ENCODE data around the gene BCAS2.

BCAS2 gene

GRCh38 chr1:114609026-114609425 is 27.6 kb upstream of the BCAS2 start:
- DNase-seq (ENCODE audit: extremely low read depth, low read depth), result no peak
- TF ChIP-seq, protein P1, sequence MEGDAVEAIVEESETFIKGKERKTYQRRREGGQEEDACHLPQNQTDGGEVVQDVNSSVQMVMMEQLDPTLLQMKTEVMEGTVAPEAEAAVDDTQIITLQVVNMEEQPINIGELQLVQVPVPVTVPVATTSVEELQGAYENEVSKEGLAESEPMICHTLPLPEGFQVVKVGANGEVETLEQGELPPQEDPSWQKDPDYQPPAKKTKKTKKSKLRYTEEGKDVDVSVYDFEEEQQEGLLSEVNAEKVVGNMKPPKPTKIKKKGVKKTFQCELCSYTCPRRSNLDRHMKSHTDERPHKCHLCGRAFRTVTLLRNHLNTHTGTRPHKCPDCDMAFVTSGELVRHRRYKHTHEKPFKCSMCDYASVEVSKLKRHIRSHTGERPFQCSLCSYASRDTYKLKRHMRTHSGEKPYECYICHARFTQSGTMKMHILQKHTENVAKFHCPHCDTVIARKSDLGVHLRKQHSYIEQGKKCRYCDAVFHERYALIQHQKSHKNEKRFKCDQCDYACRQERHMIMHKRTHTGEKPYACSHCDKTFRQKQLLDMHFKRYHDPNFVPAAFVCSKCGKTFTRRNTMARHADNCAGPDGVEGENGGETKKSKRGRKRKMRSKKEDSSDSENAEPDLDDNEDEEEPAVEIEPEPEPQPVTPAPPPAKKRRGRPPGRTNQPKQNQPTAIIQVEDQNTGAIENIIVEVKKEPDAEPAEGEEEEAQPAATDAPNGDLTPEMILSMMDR (IDR thresholded peaks at IDR 0.05; ENCODE audit: low read depth, low read length), result no peak

DNA sequence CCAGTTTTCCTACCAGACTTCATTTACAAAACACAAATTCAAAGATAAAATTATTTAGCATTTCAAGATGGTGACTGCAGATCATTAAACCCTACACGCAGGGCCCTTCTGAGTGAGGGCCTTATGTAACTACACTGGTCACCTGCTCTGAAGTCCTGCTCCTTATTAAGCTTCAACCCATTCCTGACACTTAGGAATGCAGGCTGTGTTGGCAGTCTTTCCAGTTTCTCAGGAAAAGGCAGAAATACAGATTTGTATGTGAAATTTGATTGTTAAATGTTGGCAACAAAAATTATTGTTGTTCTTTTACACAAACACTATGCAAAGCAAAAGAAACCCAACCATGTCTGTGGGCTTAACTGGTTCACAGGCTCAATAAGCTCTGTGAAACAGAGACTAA is 25.8 kb upstream of the BCAS2 start:
- DNase-seq (ENCODE audit: extremely low read depth, low read depth), result no peak
- TF ChIP-seq, protein P1 (IDR thresholded peaks at IDR 0.05; ENCODE audit: low read depth, low read length), result no peak

DNA sequence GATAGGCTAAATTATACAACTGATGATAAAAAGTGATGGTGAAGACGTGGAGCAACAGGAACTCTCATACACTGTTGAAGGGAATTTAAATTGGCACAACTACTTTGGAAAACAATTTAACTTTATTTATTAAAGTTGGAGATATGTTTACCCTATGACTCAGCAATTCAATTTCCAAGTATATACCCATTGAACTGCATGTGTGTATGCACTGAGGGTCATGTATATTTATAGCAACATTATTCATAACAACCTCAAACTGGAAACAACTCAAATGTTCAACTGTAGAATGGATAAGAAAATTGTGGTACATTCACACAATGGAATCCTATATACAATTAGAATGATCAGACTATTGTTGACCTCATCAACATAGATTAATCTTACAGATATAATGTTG is 16.5 kb upstream of the BCAS2 start:
- DNase-seq (ENCODE audit: extremely low read depth, low read depth), result no peak
- TF ChIP-seq, protein P1 (IDR thresholded peaks at IDR 0.05; ENCODE audit: low read depth, low read length), result no peak

GRCh38 chr1:114595602-114596001 is 14.2 kb upstream of the BCAS2 start:
- TF ChIP-seq, protein P1 (IDR thresholded peaks at IDR 0.05; ENCODE audit: low read depth, low read length), result no peak
- no peak for DNase-seq (ENCODE audit: extremely low read depth, low read depth)

DNA sequence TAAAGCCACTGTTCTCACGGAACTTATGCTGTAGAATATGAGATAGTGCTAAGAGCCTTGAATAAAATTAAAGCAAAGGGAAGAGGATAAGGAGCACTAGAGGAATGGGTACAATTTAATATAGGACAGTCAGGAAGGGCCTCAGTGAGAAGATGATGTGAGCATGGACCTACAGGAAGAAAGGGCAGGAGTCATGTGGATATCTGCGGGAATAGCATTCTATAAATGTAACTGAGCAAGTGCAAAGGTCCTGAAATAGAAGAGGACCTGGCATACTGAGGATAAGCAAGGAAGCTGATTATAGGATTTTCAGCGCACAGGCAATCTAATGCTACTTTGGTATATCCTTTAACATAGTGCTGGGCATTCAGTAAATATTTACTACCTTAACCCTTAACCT is 12.6 kb upstream of the BCAS2 start:
- TF ChIP-seq, protein P1 (IDR thresholded peaks at IDR 0.05; ENCODE audit: low read depth, low read length), result no peak

GRCh38 chr1:114589122-114589521 is 7.7 kb upstream of the BCAS2 start:
- DNase-seq (ENCODE audit: extremely low read depth, low read depth), result no peak
- TF ChIP-seq, protein P1 (IDR thresholded peaks at IDR 0.05; ENCODE audit: low read depth, low read length), result no peak

More for the DNA sequence above, 12.6 kb upstream of the BCAS2 start:
- DNase-seq (ENCODE audit: extremely low read depth, low read depth), result no peak

DNA sequence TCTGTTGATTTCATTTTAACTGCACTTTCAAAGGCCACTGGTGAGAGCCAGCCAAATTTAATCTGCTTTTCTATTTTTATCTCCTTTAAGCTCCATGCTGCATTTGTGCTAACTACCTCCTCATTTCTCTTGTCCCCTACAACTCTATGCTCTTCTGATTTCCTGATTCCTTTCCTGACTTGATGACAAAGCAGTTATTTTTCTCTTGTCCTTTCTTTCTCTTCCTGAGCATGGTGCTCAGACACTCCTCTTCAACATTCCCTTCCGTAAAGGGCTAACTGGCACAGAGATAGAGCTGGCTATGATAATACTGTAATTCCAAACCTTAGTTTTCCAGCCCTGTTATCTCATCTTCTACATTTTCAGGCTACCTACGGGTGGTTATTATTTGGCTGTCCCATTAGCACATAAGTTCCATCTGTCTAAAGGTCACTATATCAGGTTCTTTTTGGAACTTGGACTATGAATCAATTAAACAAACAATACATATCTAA is 6.8 kb upstream of the BCAS2 start:
- DNase-seq (ENCODE audit: extremely low read depth, low read depth), result no peak
- TF ChIP-seq, protein P1 (IDR thresholded peaks at IDR 0.05; ENCODE audit: low read depth, low read length), result no peak

All from AG09319 (cell line).